GM18873 (cell line): ENCODE data around the gene RUNX1.

Experiments used
- ATAC-seq: cut with Tn5 transposase; IDR thresholded peaks from one replicate; pipeline ENCODE4 v1.9.1; 2021; ENCODE audit warnings: mild to moderate bottlenecking, moderate library complexity, moderate number of reproducible peaks; ENCODE audit not compliant: unreplicated experiment, low FRiP score

RUNX1 gene

DNA sequence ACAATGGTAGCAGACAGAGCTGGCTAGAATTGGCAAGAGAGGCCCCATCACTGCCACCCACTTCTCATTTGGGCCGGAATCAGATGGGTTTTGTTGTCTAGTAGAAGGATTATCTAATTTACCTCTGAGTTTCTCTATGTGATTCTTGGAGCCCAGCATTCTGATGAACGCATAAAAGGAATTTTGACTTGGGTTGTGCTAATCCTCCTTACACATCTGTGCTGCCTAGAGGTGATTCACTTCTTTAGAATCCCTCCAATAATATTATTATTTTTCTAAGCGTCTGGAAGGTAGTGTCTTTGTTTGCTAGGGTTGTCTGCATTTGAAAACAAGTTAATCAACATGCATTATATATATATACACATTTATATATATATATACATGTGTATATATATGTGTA, 118.1 kb downstream of the RUNX1 start:
- no peak for ATAC-seq

GRCh38 chr21:34928637-34929036, 120.5 kb downstream of the RUNX1 start:
- ATAC-seq = no peak

- no peak for ATAC-seq
These were observed 121.1 kb downstream of the RUNX1 start for GRCh38 chr21:34927992-34928391.

- ATAC-seq = no peak
These were observed 122.2 kb downstream of the RUNX1 start for GRCh38 chr21:34926803-34927467.

DNA sequence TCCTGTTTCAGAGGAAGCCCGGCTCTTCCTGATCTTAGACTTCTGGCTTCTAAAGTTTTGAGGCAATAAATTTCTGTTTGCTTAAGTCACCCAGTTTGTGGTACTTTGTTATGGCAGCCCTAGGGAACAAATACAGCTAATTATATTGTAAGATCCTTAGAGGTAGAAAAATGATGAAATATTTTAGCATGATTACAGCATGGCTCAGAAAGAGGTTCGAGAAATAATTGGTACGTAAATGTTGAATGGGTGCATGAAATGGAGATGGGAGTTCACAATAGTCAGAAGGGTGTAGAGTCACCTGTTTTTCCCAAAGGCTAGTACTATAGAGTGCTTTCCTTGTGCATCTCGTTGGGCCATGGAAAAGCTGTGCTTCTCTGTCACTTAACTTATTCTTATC, 123.5 kb downstream of the RUNX1 start:
- no peak for ATAC-seq

- ATAC-seq = no peak
These were observed 124.2 kb downstream of the RUNX1 start for GRCh38 chr21:34924771-34925419.

DNA sequence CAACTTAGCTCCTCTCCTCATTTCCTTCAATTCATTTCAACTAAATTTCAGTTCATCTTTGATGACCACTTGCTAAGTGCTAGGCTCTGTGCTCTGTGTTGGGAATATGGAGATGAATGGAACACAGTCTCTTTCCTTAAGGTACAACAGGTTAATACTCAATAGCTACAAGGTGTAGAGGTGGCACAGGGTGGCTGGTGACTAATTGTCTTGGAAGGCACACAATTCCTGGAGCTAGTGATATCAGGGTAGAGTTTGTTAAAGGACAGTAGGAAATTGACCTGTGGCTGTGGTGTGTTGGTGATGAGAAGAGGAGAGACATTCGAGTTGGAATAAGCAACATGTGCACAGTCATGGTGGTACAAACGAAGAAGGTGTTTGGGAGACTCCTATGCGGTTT, 124.9 kb downstream of the RUNX1 start:
- ATAC-seq = no peak

GRCh38 chr21:34923626-34924025, 125.5 kb downstream of the RUNX1 start:
- no peak for ATAC-seq

- ATAC-seq = no peak
These were observed 125.9 kb downstream of the RUNX1 start for GRCh38 chr21:34923202-34923601.

- ATAC-seq = no peak
These were observed 126.6 kb downstream of the RUNX1 start for GRCh38 chr21:34922479-34922878.

DNA sequence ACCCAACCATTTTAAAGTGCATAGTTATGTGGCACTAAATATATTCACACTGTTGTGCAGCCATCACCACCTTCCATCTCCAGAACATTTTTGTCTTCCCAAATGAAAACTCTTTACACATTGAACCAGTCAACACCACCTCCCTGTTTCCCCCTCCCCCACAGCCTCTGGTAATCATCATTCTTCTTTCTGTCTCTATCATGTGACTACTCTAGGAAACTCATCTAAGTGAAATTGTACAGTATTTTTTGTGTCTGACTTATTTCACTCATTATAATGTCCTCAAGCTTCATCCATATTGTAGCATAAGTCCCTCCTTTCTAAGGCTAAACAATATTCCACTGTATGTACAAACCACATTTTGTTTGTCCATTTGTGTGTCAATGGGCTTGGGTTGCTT, 128.0 kb downstream of the RUNX1 start:
- no peak for ATAC-seq

DNA sequence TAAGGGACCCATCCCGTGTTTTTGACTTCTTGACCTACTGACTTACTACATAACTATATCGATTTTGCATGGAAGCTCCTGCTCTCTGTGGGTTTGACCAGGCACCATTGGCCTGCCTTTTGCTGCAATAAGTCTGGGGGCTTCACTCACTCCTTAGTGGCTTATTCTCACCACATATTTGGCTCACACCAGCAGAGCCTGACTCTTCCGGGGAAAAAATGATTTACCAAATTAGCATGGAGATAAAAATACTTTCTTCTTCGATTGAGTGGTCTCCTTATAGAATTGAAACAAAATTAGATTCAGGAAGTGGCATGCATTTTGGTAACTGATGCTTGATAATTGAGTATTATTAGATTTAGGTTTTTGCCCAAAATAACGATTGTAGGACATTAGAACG, 129.7 kb downstream of the RUNX1 start:
- no peak for ATAC-seq

DNA sequence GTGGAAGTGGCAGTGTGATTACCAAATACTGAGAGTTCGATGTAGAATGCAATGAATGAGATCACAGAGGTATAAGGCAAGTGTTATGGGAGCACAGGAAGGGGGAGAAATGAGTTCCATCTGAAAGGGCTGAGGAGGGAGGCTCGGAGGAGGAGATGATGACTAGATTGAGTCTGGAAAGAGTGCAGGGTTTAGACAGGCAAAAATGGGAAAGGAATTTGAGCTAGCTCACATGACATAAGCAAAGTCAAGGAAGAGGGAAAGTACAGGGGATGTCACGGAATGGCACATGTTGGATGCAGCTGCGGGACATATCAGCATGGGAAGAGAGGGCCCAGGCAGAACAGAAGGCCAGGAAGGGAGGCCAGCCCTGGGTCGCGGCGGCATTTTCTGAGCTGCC, 132.7 kb downstream of the RUNX1 start:
- no peak for ATAC-seq

DNA sequence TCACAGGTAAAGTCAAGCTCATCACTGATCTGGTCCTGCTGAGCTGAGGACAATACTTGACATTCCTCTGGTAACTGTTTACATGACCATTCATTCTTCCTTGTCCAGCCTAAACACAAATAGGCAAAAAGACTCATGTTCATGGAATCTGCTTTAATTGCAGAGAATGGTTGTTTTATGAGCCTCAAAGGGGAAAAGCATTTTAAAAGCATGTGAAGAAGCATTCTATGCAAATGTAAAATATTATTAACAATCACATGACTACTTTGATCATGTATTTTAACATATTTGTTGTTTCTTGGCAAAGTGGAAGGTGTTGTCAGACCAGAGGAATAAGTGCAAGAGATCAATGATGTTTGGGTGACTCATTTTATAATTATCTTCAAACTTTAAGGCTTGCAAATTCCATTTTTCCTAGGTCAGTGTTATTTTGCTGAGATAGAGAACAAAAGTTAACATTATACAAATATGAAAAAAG, 133.7 kb downstream of the RUNX1 start:
- ATAC-seq = no peak

DNA sequence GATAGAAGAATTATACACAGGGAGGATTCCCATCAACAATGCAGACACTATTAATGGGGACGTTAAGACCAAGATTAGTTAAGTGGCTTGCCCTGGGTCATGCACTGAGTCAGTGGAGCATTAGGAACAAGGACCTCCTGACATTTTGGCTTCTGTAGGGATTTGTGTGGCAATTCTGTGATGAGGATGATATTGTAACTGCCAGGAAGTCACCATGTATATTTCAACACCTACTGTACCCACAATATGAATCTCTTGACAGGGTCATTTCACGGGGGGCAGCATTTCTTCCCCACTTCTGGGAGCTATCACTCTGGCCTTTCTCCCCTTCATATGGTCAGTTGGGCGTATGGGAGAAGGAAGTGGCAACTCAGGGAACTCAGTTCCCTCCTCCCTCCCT, 134.9 kb downstream of the RUNX1 start:
- no peak for ATAC-seq

GRCh38 chr21:34913811-34914210, 135.3 kb downstream of the RUNX1 start:
- ATAC-seq = no peak

DNA sequence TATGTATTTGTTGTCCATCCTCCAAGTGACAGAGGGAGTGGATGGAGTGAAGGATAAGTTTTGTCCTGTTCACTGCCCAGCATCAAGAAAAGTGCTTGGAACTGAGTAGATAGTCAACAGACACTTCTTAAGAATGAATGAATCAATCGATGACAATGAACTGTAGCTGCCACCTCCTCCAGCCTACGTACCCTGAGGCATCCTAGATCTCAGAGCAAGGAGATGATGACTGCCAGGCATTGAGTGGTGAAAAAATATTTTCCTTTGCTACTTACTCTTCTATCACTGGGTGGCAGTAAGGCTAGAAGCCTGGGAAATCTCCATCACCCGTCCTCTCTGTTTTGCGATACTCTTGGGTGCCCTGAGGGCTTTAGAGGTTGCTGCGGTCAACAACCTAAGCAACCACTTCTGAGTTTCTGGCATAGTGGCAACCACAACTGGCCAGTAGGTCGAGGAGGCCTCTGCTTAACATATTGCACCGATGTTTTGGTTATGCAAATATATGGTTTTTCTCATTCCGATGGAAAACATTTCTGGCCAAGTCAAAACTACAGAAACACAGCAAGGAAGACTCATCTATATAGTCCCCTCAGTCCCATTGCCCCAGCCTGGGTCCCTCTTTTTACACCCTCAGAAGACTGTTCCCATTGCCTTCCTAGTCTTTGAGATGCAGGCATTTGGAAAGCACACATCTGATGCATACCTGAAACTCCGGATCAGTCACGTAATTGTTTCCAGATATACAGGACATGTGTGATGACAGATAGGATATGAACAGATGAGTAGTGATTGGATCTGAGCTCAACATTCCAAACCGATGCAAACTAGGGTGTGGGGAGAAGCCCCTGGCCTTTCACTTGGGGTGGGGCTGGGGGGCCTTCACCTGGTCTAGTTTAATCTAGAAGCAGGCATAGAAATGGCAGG, 136.8 kb downstream of the RUNX1 start:
- ATAC-seq = no peak

DNA sequence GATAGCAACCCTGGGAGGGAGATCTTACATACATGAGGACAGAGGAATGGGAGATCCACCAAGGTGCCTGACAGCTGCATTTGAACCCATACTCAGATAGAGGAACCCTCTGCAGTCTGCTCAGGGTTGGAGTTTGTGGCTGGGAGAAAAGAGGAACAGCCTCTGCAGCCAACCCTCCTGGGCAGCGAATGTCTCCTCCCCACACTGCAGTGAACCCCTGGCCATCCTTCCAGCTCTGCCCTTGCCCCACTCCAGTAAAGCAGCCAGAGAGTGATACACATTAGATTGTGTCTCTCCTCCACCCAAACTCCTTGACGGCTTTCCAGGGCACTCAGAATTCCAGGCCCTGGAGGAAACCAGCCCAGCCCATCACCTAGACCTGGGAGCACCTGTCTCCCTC, 137.7 kb downstream of the RUNX1 start:
- ATAC-seq = no peak

GRCh38 chr21:34910396-34910795, 138.7 kb downstream of the RUNX1 start:
- ATAC-seq = no peak

DNA sequence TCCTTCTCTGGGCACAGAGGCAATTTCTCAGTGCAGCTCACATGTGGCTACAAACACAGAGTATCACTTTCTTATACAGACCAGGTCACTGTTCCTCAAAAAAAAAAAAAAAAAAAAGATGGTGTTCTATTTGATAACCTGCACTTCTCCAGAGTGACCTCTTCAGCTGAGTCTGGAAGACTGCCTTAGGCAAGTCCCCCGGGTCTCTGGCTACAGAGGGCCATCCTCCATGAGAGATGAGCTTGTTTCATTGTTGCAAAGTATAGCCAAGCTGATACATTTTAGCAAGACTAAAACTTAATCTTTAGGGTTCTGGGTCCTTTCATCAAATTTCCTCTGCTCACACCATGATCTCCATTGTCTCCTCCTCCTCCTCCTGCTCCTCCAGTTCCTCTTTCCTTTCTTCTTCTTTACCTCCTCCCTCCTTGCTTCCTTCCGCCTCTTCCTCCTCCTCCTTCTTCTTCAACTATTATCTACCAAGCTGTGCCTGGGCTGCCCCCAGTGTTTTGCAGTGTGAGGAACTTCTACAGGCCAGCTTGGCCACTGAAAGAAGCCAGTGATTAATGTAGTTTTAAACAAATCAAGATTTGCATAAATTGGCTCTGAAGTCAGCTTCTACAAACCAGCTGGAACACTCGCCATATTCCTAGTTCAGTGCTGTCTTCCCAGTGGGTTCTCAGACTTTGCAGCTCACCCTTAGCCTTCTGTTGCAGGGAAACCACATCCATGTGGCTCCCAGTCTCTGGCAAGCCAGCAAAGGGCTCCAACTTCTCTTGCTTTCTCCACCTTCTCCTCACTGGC, 139.4 kb downstream of the RUNX1 start:
- ATAC-seq = no peak
